Measurements from ENCODE around the gene MACO1. TPM values are rescaled to one million over a fixed set of nuclear protein-coding genes. Genes with fewer than 3 reads are reported as not detected.

The MACO1 gene
- total RNA-seq, 1 experiment from 2014 or later: 31.4 TPM

DNA sequence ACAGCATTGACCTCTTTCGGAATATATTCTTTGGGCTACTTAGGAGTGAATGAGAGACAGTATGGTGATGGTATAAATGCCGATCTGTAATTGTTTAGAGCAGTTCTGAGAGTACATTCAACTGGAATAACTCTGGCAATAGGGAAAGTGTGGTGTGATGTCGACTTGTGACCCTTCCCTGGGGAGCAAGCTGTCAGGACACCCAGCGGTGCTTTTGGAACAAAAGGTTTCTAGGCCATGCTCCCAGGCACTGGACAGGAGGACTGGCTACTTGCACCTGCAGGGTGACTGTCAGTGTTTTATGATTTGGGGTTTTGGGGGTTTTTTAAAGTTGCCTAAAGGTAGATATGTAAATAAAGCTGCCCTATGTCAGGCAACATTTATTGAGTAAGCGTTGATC is 50.9 kb downstream of the MACO1 start:
- peaks cover 12% of the 10 kb centered on the region; the same call in 1 of the 2 replicates for H3K36me3 ChIP-seq (ENCODE audit: insufficient read depth, low read length)
- H3K27ac ChIP-seq (ENCODE audit: low read length): peak overlapping the region; percentile 87
- H3K4me2 ChIP-seq (ENCODE audit: low read depth, low read length, poor library complexity, severe bottlenecking): peak overlapping the region; percentile 72
- no peaks in the 10 kb centered on the region for H3K9me3 ChIP-seq (ENCODE audit: low read length)
- peaks cover 82% of the 10 kb centered on the region for H3K79me2 ChIP-seq (ENCODE audit: low read length)
- H2AFZ ChIP-seq (ENCODE audit: low read length): no peak overlapping the region
- peak overlapping the region; percentile 50 for H3K4me3 ChIP-seq (ENCODE audit: low read length)
- H3K9ac ChIP-seq (ENCODE audit: low read length): peak overlapping the region; percentile 44
- no peaks in the 10 kb centered on the region for H3K27me3 ChIP-seq (ENCODE audit: low read length)
- H3K4me1 ChIP-seq (ENCODE audit: low read length): peaks cover 97% of the 10 kb centered on the region
- DNase-seq: no peak
- no peaks in the 10 kb centered on the region for H4K20me1 ChIP-seq (ENCODE audit: insufficient read depth, low read depth, low read length)
- H3K9me2 ChIP-seq (replicated peaks; ENCODE audit: insufficient read depth, low read length): no peaks in the 10 kb centered on the region

DNA sequence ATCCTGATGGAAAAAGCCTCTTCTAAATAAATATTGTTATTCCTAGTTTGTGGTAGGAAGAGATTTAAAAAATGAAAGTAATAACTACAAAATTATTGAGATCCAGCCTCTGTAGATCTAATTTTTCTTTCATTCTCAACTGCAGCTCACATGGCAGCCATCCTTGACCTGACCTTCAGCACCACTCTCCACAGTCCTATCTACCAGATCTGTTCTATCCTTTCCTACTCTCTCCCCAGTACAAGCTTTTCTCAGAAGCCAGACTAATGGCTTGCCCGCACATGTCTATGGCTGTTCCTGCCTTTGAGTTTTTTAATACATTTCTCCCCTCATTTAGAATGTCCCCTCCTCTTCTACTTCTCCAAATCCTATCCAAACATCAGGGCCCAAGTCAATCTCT is 51.5 kb downstream of the MACO1 start:
- H3K36me3 ChIP-seq (ENCODE audit: insufficient read depth, low read length): peaks cover 16% of the 10 kb centered on the region; the same call in 1 of the 2 replicates
- H3K79me2 ChIP-seq (ENCODE audit: low read length): peaks cover 81% of the 10 kb centered on the region
- no peaks in the 10 kb centered on the region for H3K27me3 ChIP-seq (ENCODE audit: low read length)
- H3K9ac ChIP-seq (ENCODE audit: low read length): peak overlapping the region; percentile 44; the same call in 1 of the 2 replicates
- H3K9me3 ChIP-seq (ENCODE audit: low read length): no peaks in the 10 kb centered on the region
- no peak for DNase-seq
- H3K4me1 ChIP-seq (ENCODE audit: low read length): peaks cover 92% of the 10 kb centered on the region
- H2AFZ ChIP-seq (ENCODE audit: low read length): no peak overlapping the region
- no peaks in the 10 kb centered on the region for H3K9me2 ChIP-seq (replicated peaks; ENCODE audit: insufficient read depth, low read length)
- peak overlapping the region; percentile 87 for H3K27ac ChIP-seq (ENCODE audit: low read length)
- no peaks in the 10 kb centered on the region for H4K20me1 ChIP-seq (ENCODE audit: insufficient read depth, low read depth, low read length)
- H3K4me2 ChIP-seq (ENCODE audit: low read depth, low read length, poor library complexity, severe bottlenecking): peak overlapping the region; percentile 72
- H3K4me3 ChIP-seq (ENCODE audit: low read length): peak overlapping the region; percentile 50

DNA sequence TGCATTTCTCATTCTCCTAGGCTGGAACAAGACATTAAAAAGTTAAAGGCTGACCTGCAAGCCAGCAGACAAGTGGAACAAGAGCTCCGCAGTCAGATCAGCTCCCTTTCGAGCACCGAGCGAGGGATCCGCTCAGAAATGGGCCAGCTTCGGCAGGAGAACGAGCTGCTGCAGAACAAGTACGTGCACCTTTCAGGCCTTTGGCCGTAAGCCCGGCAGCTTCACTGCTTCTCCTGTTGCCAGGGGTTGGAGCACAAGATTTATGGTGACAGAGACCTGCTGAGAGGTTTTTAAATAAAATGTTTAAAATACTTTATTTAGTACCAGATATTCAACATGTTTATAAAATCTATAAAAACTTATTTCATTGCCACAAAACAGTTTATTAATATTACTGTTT is 53.4 kb downstream of the MACO1 start:
- peak overlapping the region; percentile 83 for H3K27ac ChIP-seq (ENCODE audit: low read length)
- no peaks in the 10 kb centered on the region for H4K20me1 ChIP-seq (ENCODE audit: insufficient read depth, low read depth, low read length)
- peaks cover 17% of the 10 kb centered on the region; the same call in 1 of the 2 replicates for H3K36me3 ChIP-seq (ENCODE audit: insufficient read depth, low read length)
- no peaks in the 10 kb centered on the region for H3K9me3 ChIP-seq (ENCODE audit: low read length)
- H3K9me2 ChIP-seq (replicated peaks; ENCODE audit: insufficient read depth, low read length): no peaks in the 10 kb centered on the region
- H2AFZ ChIP-seq (ENCODE audit: low read length): no peak overlapping the region
- peaks cover 73% of the 10 kb centered on the region for H3K79me2 ChIP-seq (ENCODE audit: low read length)
- no peak overlapping the region for H3K4me3 ChIP-seq (ENCODE audit: low read length)
- H3K27me3 ChIP-seq (ENCODE audit: low read length): no peaks in the 10 kb centered on the region
- H3K4me1 ChIP-seq (ENCODE audit: low read length): peaks cover 73% of the 10 kb centered on the region
- no peak overlapping the region for H3K9ac ChIP-seq (ENCODE audit: low read length)
- DNase-seq: no peak
- no peak overlapping the region for H3K4me2 ChIP-seq (ENCODE audit: low read depth, low read length, poor library complexity, severe bottlenecking)

GRCh38 chr1:25484533-25484932 is 53.8 kb downstream of the MACO1 start:
- H3K36me3 ChIP-seq (ENCODE audit: insufficient read depth, low read length): peaks cover 22% of the 10 kb centered on the region; the same call in 1 of the 2 replicates

GRCh38 chr1:25485536-25486411 is 55.1 kb downstream of the MACO1 start:
- Histone ChIP-seq H3K79me2 (ENCODE audit: low read length) (peaks cover 58% of the 10 kb centered on the region), H3K9me2 (replicated peaks; ENCODE audit: insufficient read depth, low read length) (no peaks in the 10 kb centered on the region), H3K27me3 (ENCODE audit: low read length) (no peaks in the 10 kb centered on the region), H4K20me1 (ENCODE audit: insufficient read depth, low read depth, low read length) (no peaks in the 10 kb centered on the region), H3K27ac (ENCODE audit: low read length) (peak overlapping the region; percentile 83), H3K4me3 (ENCODE audit: low read length) (no peak overlapping the region), H3K4me1 (ENCODE audit: low read length) (peaks cover 57% of the 10 kb centered on the region), H3K4me2 (ENCODE audit: low read depth, low read length, poor library complexity, severe bottlenecking) (peak overlapping the region; percentile 24), H3K9me3 (ENCODE audit: low read length) (no peaks in the 10 kb centered on the region), H3K36me3 (ENCODE audit: insufficient read depth, low read length) (peaks cover 32% of the 10 kb centered on the region; the same call in 1 of the 2 replicates), H3K9ac (ENCODE audit: low read length) (peak overlapping the region; percentile 7; the same call in 1 of the 2 replicates), H2AFZ (ENCODE audit: low read length) (no peak overlapping the region)
- DNase-seq: peak; percentile 72

More at GRCh38 chr1:25484533-25484932, 53.8 kb downstream of the MACO1 start:
- Histone ChIP-seq H3K9me2 (replicated peaks; ENCODE audit: insufficient read depth, low read length) (no peaks in the 10 kb centered on the region), H3K79me2 (ENCODE audit: low read length) (peaks cover 68% of the 10 kb centered on the region), H2AFZ (ENCODE audit: low read length) (no peak overlapping the region), H3K4me3 (ENCODE audit: low read length) (no peak overlapping the region), H3K4me2 (ENCODE audit: low read depth, low read length, poor library complexity, severe bottlenecking) (peak overlapping the region; percentile 24), H3K27me3 (ENCODE audit: low read length) (no peaks in the 10 kb centered on the region), H3K27ac (ENCODE audit: low read length) (peak overlapping the region; percentile 83), H3K9me3 (ENCODE audit: low read length) (no peaks in the 10 kb centered on the region), H3K9ac (ENCODE audit: low read length) (peak overlapping the region; percentile 5), H4K20me1 (ENCODE audit: insufficient read depth, low read depth, low read length) (no peaks in the 10 kb centered on the region), H3K4me1 (ENCODE audit: low read length) (peaks cover 68% of the 10 kb centered on the region)
- DNase-seq: no peak

DNA sequence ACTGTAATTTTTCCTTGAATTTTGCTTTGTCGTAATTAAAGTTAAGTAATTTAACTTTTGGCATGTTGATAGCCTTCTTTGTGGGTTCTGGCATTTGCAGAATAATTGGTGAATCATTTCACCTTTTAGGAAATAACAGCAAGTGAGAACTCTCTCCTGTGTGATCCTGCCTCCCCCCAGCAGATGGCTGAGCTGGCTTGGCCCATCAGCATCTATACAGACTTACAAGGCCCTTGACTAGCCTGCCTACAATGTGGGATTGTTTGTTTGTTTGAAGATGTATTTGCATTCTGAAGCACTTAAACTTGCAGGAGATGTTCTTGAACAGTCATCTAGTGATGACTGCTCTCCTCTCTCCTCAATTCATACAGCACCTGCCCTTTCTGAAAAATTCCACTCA is 55.9 kb downstream of the MACO1 start:
- Histone ChIP-seq H3K36me3 (ENCODE audit: insufficient read depth, low read length) (peaks cover 40% of the 10 kb centered on the region; the same call in 1 of the 2 replicates), H3K9ac (ENCODE audit: low read length) (no peak overlapping the region), H3K9me2 (replicated peaks; ENCODE audit: insufficient read depth, low read length) (no peaks in the 10 kb centered on the region), H3K4me1 (ENCODE audit: low read length) (peaks cover 49% of the 10 kb centered on the region), H3K9me3 (ENCODE audit: low read length) (no peaks in the 10 kb centered on the region), H3K4me3 (ENCODE audit: low read length) (no peak overlapping the region), H3K27me3 (ENCODE audit: low read length) (no peaks in the 10 kb centered on the region), H4K20me1 (ENCODE audit: insufficient read depth, low read depth, low read length) (no peaks in the 10 kb centered on the region), H3K27ac (ENCODE audit: low read length) (peak overlapping the region; percentile 83; the same call in 1 of the 2 replicates), H3K4me2 (ENCODE audit: low read depth, low read length, poor library complexity, severe bottlenecking) (no peak overlapping the region), H3K79me2 (ENCODE audit: low read length) (peaks cover 51% of the 10 kb centered on the region), H2AFZ (ENCODE audit: low read length) (no peak overlapping the region)
- no peak for DNase-seq

GRCh38 chr1:25487628-25488027 is 56.9 kb downstream of the MACO1 start:
- peaks cover 38% of the 10 kb centered on the region for H3K4me1 ChIP-seq (ENCODE audit: low read length)
- H4K20me1 ChIP-seq (ENCODE audit: insufficient read depth, low read depth, low read length): no peaks in the 10 kb centered on the region
- H3K36me3 ChIP-seq (ENCODE audit: insufficient read depth, low read length): peaks cover 42% of the 10 kb centered on the region; the same call in 1 of the 2 replicates
- H3K9ac ChIP-seq (ENCODE audit: low read length): no peak overlapping the region
- H3K27me3 ChIP-seq (ENCODE audit: low read length): no peaks in the 10 kb centered on the region
- peaks cover 41% of the 10 kb centered on the region for H3K79me2 ChIP-seq (ENCODE audit: low read length)
- no peaks in the 10 kb centered on the region for H3K9me3 ChIP-seq (ENCODE audit: low read length)
- H2AFZ ChIP-seq (ENCODE audit: low read length): no peak overlapping the region
- no peaks in the 10 kb centered on the region for H3K9me2 ChIP-seq (replicated peaks; ENCODE audit: insufficient read depth, low read length)
- peak overlapping the region; percentile 11; the same call in 1 of the 2 replicates for H3K27ac ChIP-seq (ENCODE audit: low read length)
- H3K4me3 ChIP-seq (ENCODE audit: low read length): no peak overlapping the region
- DNase-seq: peak; percentile 69
- H3K4me2 ChIP-seq (ENCODE audit: low read depth, low read length, poor library complexity, severe bottlenecking): no peak overlapping the region

DNA sequence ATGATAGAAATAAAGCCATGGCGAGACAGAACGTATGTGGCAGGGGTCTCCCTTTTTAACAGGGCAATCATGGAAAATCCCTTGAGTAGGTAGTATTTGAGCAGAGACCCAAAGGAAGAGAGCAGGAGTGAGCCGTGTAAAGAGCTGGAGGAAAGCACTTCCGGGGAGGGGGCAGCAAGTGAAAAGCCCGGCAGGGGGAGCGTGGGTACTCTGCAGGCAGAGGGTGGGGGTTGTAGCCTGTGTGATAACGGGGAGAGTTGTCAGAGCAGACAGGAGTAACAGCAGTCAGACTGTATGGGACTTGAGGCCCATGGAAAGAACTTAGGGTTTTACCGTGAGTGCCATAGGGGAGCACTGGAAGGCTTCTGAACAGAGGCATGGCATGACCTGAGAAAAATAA is 61.6 kb downstream of the MACO1 start:
- H3K36me3 ChIP-seq (ENCODE audit: insufficient read depth, low read length): peaks cover 37% of the 10 kb centered on the region; the same call in 1 of the 2 replicates

More for the DNA sequence above, 61.6 kb downstream of the MACO1 start:
- H3K9me3 ChIP-seq (ENCODE audit: low read length): no peaks in the 10 kb centered on the region
- H3K27me3 ChIP-seq (ENCODE audit: low read length): no peaks in the 10 kb centered on the region
- peaks cover 8% of the 10 kb centered on the region; the same call in 1 of the 2 replicates for H3K79me2 ChIP-seq (ENCODE audit: low read length)
- no peaks in the 10 kb centered on the region for H3K4me1 ChIP-seq (ENCODE audit: low read length)
- H3K27ac ChIP-seq (ENCODE audit: low read length): no peak overlapping the region
- DNase-seq: no peak
- no peak overlapping the region for H3K4me3 ChIP-seq (ENCODE audit: low read length)
- H4K20me1 ChIP-seq (ENCODE audit: insufficient read depth, low read depth, low read length): no peaks in the 10 kb centered on the region
- H3K4me2 ChIP-seq (ENCODE audit: low read depth, low read length, poor library complexity, severe bottlenecking): no peak overlapping the region
- no peak overlapping the region for H3K9ac ChIP-seq (ENCODE audit: low read length)
- H3K9me2 ChIP-seq (replicated peaks; ENCODE audit: insufficient read depth, low read length): no peaks in the 10 kb centered on the region
- H2AFZ ChIP-seq (ENCODE audit: low read length): no peak overlapping the region

Data from Karpas-422 (cell line).